K562 (cell line): ENCODE data around the gene SUPT3H.

Experiments used
- ADNP ChIP-seq: fragments of 200-800 bp; sonication (Bioruptor generic); IDR thresholded peaks from 2 replicates; pipeline ENCODE4 v1.6.1; 2016; ENCODE audit warnings: missing genetic modification characterization, missing compliant biosample characterization
- BCOR ChIP-seq: fragments of 450-650 bp; IDR thresholded peaks from 2 replicates; pipeline ENCODE4 v1.6.1; 2016
- BMI1 ChIP-seq: fragments of 150-350 bp; IDR thresholded peaks from 2 replicates; pipeline ENCODE4 v1.6.1; 2014; ENCODE audit warnings: low read length
- CEBPB ChIP-seq: fragments of 450-650 bp; IDR thresholded peaks from 2 replicates; pipeline ENCODE4 v1.6.1; 2016; ENCODE audit warnings: missing genetic modification characterization, missing compliant biosample characterization
- CTCF ChIP-seq, 3 experiments: IDR thresholded peaks in 2 of 3; conservative IDR thresholded peaks in 1 of 3; 2 replicates each; pipeline ENCODE4 v1.5.1; 2011 to 2012; ENCODE audit warnings: low read length in 3 of 3, mild to moderate bottlenecking in 3 of 3, control low read depth in 2 of 3, improper control_type of control experiment in 1 of 3, inconsistent platforms in 1 of 3, low read depth in 1 of 3, mixed read lengths in 1 of 3, moderate library complexity in 1 of 3; ENCODE audit not compliant: insufficient read depth in 2 of 3
- EZH2 ChIP-seq: IDR thresholded peaks from 2 replicates; pipeline ENCODE4 v1.6.1; 2012; ENCODE audit warnings: low read depth, mild to moderate bottlenecking, inconsistent platforms, low read length, borderline replicate concordance
- POLR2A ChIP-seq: fragments of 450-650 bp; conservative IDR thresholded peaks from 2 replicates; pipeline ENCODE4 v1.6.1; 2016
- RNF2 ChIP-seq: sonication (generic); IDR thresholded peaks from 2 replicates; pipeline ENCODE4 v1.6.1; 2016
- YY1 ChIP-seq, 3 experiments: IDR thresholded peaks; 2 replicates each; pipeline ENCODE4 v1.6.1; 2011; ENCODE audit warnings: low read length in 2 of 3, mild to moderate bottlenecking in 2 of 3, moderate library complexity in 2 of 3, borderline replicate concordance in 1 of 3, control low read depth in 1 of 3, low read depth in 1 of 3; ENCODE audit not compliant: insufficient read depth in 3 of 3, insufficient replicate concordance in 2 of 3, control insufficient read depth in 1 of 3, insufficient read length in 1 of 3; ENCODE audit errors: extremely low read depth in 1 of 3

DNA sequence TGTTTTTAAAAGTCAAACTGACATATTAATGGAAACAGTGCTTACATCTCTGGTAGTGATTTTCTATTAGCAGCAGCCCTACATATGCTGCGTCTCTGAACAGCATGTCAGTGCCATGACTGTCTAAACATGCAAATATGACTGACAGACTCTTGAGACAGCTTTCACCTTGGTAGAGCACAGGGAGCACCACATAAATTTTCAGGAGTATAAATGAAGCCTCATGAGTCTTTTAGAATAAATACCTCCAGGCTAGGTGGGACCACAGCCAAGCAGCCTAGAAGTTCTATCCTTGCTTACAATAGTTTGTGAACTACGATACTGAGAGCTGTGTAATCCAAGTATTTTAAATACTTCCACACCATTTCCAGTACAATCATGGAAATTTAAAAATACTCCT, 460.3 kb downstream of the SUPT3H start:
- TF ChIP-seq YY1 (IDR thresholded peaks at IDR 0.05; ENCODE audit: borderline replicate concordance in 1 of 3, control insufficient read depth in 1 of 3, extremely low read depth in 1 of 3, insufficient read depth in 3 of 3, insufficient read length in 1 of 3, insufficient replicate concordance in 2 of 3, low read depth in 1 of 3, low read length in 2 of 3) (no peak), CTCF (IDR thresholded peaks at IDR 0.05 in 2 of 3, conservative IDR thresholded peaks at IDR 0.05 in 1 of 3; ENCODE audit: insufficient read depth in 2 of 3, low read depth in 1 of 3, low read length in 3 of 3) (no peak), BMI1 (no peak), ADNP (tag) (no peak), RNF2 (no peak), POLR2A (no peak), BCOR (no peak), EZH2 (no peak), CEBPB (tag) (no peak)
